GM23338 (cell line): Measurements from ENCODE around the gene ALG5. TPM values are rescaled to one million over a fixed set of nuclear protein-coding genes. Genes with fewer than 3 reads are reported as not detected.

Source experiments
- ATAC-seq: fragments of 200-7000 bp; cut with Tn5 transposase; 3 replicates; pipeline ENCODE4 v1.9.1; 2020
- DNase-seq: peaks from one replicate; pipeline ENCODE4 v3.0.0-alpha.2; 2015; ENCODE audit warnings: low spot score
- H2AFZ ChIP-seq: fragments of 200-600 bp; sonication (generic); 2 replicates; pipeline ENCODE4 v1.8.0; 2016; ENCODE audit warnings: antibody characterized with exemption, mild to moderate bottlenecking, moderate library complexity
- H3F3A ChIP-seq: fragments of 200-600 bp; sonication (generic); replicated peaks from 2 replicates; pipeline ENCODE4 v1.8.0; 2017; ENCODE audit warnings: antibody characterized with exemption, mixed run types, low read depth
- H3K27ac ChIP-seq: fragments of 200-600 bp; sonication (generic); 2 replicates; pipeline ENCODE4 v1.6.1; 2016; ENCODE audit warnings: low read depth
- H3K27me3 ChIP-seq: fragments of 200-600 bp; sonication (generic); 2 replicates; pipeline ENCODE4 v1.8.0; 2016; ENCODE audit warnings: mild to moderate bottlenecking, mixed run types, moderate library complexity; ENCODE audit not compliant: insufficient read depth
- H3K36me3 ChIP-seq: fragments of 200-600 bp; sonication (generic); 2 replicates; pipeline ENCODE4 v1.8.0; 2016; ENCODE audit warnings: mild to moderate bottlenecking; ENCODE audit not compliant: insufficient read depth
- H3K4me1 ChIP-seq: fragments of 200-600 bp; sonication (generic); 2 replicates; pipeline ENCODE4 v1.8.0; 2016; ENCODE audit warnings: mild to moderate bottlenecking, moderate library complexity; ENCODE audit not compliant: insufficient read depth
- H3K4me2 ChIP-seq: fragments of 200-600 bp; sonication (generic); 2 replicates; pipeline ENCODE4 v1.7.1; 2017; ENCODE audit warnings: mixed run types
- H3K4me3 ChIP-seq: fragments of 200-600 bp; sonication (generic); 2 replicates; pipeline ENCODE4 v1.6.1; 2016; ENCODE audit warnings: mixed run types
- H3K79me2 ChIP-seq: fragments of 200-600 bp; sonication (generic); replicated peaks from 2 replicates; pipeline ENCODE4 v1.8.0; 2017; ENCODE audit warnings: mild to moderate bottlenecking; ENCODE audit not compliant: insufficient read depth
- H3K9me2 ChIP-seq: fragments of 200-600 bp; sonication (generic); 2 replicates; pipeline ENCODE4 v1.8.0; 2017; ENCODE audit not compliant: insufficient read depth
- H4K20me1 ChIP-seq: fragments of 200-600 bp; sonication (generic); replicated peaks from 2 replicates; pipeline ENCODE4 v1.8.0; 2017; ENCODE audit warnings: mild to moderate bottlenecking; ENCODE audit not compliant: insufficient read depth
- H3K27ac Mint-ChIP-seq: 2 replicates; pipeline ENCODE4 v1.8.0; 2020; ENCODE audit warnings: inconsistent platforms, mild to moderate bottlenecking, moderate library complexity, mixed read lengths
- H3K27me3 Mint-ChIP-seq: 3 replicates; pipeline ENCODE4 v1.8.0; 2022; ENCODE audit warnings: low read depth, mild to moderate bottlenecking, moderate library complexity, mixed read lengths, inconsistent platforms; ENCODE audit not compliant: insufficient read depth, poor library complexity
- H3K36me3 Mint-ChIP-seq: 3 replicates; pipeline ENCODE4 v1.8.0; 2021; ENCODE audit warnings: low read depth, mild to moderate bottlenecking, inconsistent platforms, moderate library complexity, mixed read lengths
- H3K4me1 Mint-ChIP-seq: 3 replicates; pipeline ENCODE4 v1.8.0; 2020; ENCODE audit warnings: mild to moderate bottlenecking, inconsistent platforms, mixed read lengths
- H3K4me3 Mint-ChIP-seq: 3 replicates; pipeline ENCODE4 v1.8.0; 2021; ENCODE audit warnings: moderate library complexity, mild to moderate bottlenecking, inconsistent platforms, mixed read lengths
- H3K9me3 Mint-ChIP-seq: 3 replicates; pipeline ENCODE4 v1.8.0; 2020; ENCODE audit warnings: moderate library complexity, mild to moderate bottlenecking, inconsistent platforms, mixed read lengths
- CREB1 ChIP-seq: fragments of 250-450 bp; sonication (Bioruptor Pico); IDR thresholded peaks from 2 replicates; pipeline ENCODE4 v1.5.0; 2020; ENCODE audit warnings: low read depth, mild to moderate bottlenecking, moderate library complexity
- ETS1 ChIP-seq: IDR thresholded peaks from 2 replicates; pipeline ENCODE4 v1.6.1; 2016; ENCODE audit warnings: antibody characterized with exemption
- EZH2 ChIP-seq: fragments of 200-600 bp; sonication (generic); IDR thresholded peaks from one replicate; pipeline ENCODE4 v1.8.0; 2017; ENCODE audit warnings: antibody characterized with exemption, mild to moderate bottlenecking, low read depth; ENCODE audit not compliant: unreplicated experiment
- EZH2phosphoT487 ChIP-seq: fragments of 200-600 bp; sonication (generic); IDR thresholded peaks from one replicate; pipeline ENCODE4 v1.8.1; 2018; ENCODE audit warnings: antibody characterized with exemption; ENCODE audit not compliant: unreplicated experiment
- JUNB ChIP-seq: IDR thresholded peaks from one replicate; pipeline ENCODE4 v1.6.1; 2016; ENCODE audit warnings: antibody characterized with exemption; ENCODE audit not compliant: unreplicated experiment
- NANOG ChIP-seq: IDR thresholded peaks from 2 replicates; pipeline ENCODE4 v1.6.1; 2016; ENCODE audit warnings: antibody characterized with exemption, borderline replicate concordance
- POLR2AphosphoS5 ChIP-seq: IDR thresholded peaks from 2 replicates; pipeline ENCODE4 v1.6.1; 2016; ENCODE audit warnings: antibody characterized with exemption, low read depth
- ZNF114 ChIP-seq: fragments of 250-450 bp; sonication (Bioruptor Pico); IDR thresholded peaks from 2 replicates; pipeline ENCODE4 v1.5.0; 2020; ENCODE audit warnings: mild to moderate bottlenecking, moderate library complexity
- ZNF331 ChIP-seq: fragments of 250-450 bp; sonication (Bioruptor Pico); IDR thresholded peaks from 2 replicates; pipeline ENCODE4 v1.5.0; 2020; ENCODE audit warnings: low read depth, mild to moderate bottlenecking, moderate library complexity
- polyA plus RNA-seq: library from polyadenylated mRNA; unstranded; fragments of >200 nt; fragmentation: Nextera tagmentation; extraction: Ambion mirVana; gene quantifications from 2 replicates; pipeline ENCODE4 v1.2.1, GENCODE V29; 2016
- total RNA-seq: library from RNA; depleted of rRNA; stranded (reverse); fragments of >200 nt; shearing (Covaris generic); gene quantifications from 2 replicates; pipeline ENCODE4 v1.2.3, GENCODE V29; 2014
- TF ChIP-seq, protein P1 (sequence below): IDR thresholded peaks from one replicate; pipeline ENCODE4 v1.6.1; 2018; ENCODE audit warnings: antibody characterized with exemption; ENCODE audit not compliant: unreplicated experiment
- TF ChIP-seq, protein P2 (sequence below), 2 experiments: fragments of 200-600 bp in 1 of 2; sonication (generic) in 1 of 2; conservative IDR thresholded peaks; 2 replicates each; pipeline versions ENCODE4 v1.5.1 to v1.6.1; 2016 to 2017; ENCODE audit warnings: antibody characterized with exemption in 2 of 2, low read depth in 2 of 2, mild to moderate bottlenecking in 2 of 2, moderate library complexity in 1 of 2
- TF ChIP-seq, protein P3 (sequence below): fragments of 250-450 bp; sonication (Bioruptor Pico); IDR thresholded peaks from 2 replicates; pipeline ENCODE4 v1.5.0; 2020; ENCODE audit warnings: mild to moderate bottlenecking, moderate library complexity

The ALG5 gene
- total and polyA plus RNA-seq, 2 experiments from 2014 or later = 15.6 to 34.0 TPM

- TF ChIP-seq ETS1 = no peak
- TF ChIP-seq ZNF114 = no peak
- TF ChIP-seq, protein P1, sequence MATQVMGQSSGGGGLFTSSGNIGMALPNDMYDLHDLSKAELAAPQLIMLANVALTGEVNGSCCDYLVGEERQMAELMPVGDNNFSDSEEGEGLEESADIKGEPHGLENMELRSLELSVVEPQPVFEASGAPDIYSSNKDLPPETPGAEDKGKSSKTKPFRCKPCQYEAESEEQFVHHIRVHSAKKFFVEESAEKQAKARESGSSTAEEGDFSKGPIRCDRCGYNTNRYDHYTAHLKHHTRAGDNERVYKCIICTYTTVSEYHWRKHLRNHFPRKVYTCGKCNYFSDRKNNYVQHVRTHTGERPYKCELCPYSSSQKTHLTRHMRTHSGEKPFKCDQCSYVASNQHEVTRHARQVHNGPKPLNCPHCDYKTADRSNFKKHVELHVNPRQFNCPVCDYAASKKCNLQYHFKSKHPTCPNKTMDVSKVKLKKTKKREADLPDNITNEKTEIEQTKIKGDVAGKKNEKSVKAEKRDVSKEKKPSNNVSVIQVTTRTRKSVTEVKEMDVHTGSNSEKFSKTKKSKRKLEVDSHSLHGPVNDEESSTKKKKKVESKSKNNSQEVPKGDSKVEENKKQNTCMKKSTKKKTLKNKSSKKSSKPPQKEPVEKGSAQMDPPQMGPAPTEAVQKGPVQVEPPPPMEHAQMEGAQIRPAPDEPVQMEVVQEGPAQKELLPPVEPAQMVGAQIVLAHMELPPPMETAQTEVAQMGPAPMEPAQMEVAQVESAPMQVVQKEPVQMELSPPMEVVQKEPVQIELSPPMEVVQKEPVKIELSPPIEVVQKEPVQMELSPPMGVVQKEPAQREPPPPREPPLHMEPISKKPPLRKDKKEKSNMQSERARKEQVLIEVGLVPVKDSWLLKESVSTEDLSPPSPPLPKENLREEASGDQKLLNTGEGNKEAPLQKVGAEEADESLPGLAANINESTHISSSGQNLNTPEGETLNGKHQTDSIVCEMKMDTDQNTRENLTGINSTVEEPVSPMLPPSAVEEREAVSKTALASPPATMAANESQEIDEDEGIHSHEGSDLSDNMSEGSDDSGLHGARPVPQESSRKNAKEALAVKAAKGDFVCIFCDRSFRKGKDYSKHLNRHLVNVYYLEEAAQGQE = no peak
- no peak for TF ChIP-seq ZNF331 (CRISPR knock-in tag)
- no peak for TF ChIP-seq EZH2
- TF ChIP-seq NANOG = no peak
These were observed 44.6 kb downstream of the ALG5 start (continued) for GRCh38 chr13:36954542-36954941.

- Histone ChIP-seq H3K4me3 (no peak overlapping the region), H3K27ac (no peak overlapping the region), H3K4me2 (no peak overlapping the region), H4K20me1 (peaks cover 6% of the 10 kb centered on the region; the same call in 1 of the 2 replicates), H3K27me3 (no peaks in the 10 kb centered on the region), H3K36me3 (no peaks in the 10 kb centered on the region), H3K79me2 (no peaks in the 10 kb centered on the region), H3F3A (no peaks in the 10 kb centered on the region), H2AFZ (no peak overlapping the region), H3K4me1 (no peaks in the 10 kb centered on the region), H3K9me2 (no peaks in the 10 kb centered on the region)
- Mint-ChIP-seq H3K4me1 (peaks cover 6% of the 10 kb centered on the region; the same call in 2 of the 3 replicates), H3K9me3 (no peaks in the 10 kb centered on the region), H3K36me3 (peaks cover 5% of the 10 kb centered on the region; the same call in 2 of the 3 replicates), H3K27me3 (no peaks in the 10 kb centered on the region), H3K27ac (no peak overlapping the region), H3K4me3 (no peak overlapping the region)
- ATAC-seq (no peak), DNase-seq (no peak)
- TF ChIP-seq EZH2 = no peak
- no peak for TF ChIP-seq ZNF114
- no peak for TF ChIP-seq EZH2phosphoT487
- TF ChIP-seq POLR2AphosphoS5 = no peak
- no peak for TF ChIP-seq CREB1 (CRISPR knock-in tag)
- TF ChIP-seq JUNB = no peak
- TF ChIP-seq, protein P2, sequence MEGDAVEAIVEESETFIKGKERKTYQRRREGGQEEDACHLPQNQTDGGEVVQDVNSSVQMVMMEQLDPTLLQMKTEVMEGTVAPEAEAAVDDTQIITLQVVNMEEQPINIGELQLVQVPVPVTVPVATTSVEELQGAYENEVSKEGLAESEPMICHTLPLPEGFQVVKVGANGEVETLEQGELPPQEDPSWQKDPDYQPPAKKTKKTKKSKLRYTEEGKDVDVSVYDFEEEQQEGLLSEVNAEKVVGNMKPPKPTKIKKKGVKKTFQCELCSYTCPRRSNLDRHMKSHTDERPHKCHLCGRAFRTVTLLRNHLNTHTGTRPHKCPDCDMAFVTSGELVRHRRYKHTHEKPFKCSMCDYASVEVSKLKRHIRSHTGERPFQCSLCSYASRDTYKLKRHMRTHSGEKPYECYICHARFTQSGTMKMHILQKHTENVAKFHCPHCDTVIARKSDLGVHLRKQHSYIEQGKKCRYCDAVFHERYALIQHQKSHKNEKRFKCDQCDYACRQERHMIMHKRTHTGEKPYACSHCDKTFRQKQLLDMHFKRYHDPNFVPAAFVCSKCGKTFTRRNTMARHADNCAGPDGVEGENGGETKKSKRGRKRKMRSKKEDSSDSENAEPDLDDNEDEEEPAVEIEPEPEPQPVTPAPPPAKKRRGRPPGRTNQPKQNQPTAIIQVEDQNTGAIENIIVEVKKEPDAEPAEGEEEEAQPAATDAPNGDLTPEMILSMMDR (conservative IDR thresholded peaks at IDR 0.05; ENCODE audit: low read depth in 2 of 2) = no peak
- no peak for TF ChIP-seq ZNF331 (CRISPR knock-in tag)
- TF ChIP-seq, protein P3, sequence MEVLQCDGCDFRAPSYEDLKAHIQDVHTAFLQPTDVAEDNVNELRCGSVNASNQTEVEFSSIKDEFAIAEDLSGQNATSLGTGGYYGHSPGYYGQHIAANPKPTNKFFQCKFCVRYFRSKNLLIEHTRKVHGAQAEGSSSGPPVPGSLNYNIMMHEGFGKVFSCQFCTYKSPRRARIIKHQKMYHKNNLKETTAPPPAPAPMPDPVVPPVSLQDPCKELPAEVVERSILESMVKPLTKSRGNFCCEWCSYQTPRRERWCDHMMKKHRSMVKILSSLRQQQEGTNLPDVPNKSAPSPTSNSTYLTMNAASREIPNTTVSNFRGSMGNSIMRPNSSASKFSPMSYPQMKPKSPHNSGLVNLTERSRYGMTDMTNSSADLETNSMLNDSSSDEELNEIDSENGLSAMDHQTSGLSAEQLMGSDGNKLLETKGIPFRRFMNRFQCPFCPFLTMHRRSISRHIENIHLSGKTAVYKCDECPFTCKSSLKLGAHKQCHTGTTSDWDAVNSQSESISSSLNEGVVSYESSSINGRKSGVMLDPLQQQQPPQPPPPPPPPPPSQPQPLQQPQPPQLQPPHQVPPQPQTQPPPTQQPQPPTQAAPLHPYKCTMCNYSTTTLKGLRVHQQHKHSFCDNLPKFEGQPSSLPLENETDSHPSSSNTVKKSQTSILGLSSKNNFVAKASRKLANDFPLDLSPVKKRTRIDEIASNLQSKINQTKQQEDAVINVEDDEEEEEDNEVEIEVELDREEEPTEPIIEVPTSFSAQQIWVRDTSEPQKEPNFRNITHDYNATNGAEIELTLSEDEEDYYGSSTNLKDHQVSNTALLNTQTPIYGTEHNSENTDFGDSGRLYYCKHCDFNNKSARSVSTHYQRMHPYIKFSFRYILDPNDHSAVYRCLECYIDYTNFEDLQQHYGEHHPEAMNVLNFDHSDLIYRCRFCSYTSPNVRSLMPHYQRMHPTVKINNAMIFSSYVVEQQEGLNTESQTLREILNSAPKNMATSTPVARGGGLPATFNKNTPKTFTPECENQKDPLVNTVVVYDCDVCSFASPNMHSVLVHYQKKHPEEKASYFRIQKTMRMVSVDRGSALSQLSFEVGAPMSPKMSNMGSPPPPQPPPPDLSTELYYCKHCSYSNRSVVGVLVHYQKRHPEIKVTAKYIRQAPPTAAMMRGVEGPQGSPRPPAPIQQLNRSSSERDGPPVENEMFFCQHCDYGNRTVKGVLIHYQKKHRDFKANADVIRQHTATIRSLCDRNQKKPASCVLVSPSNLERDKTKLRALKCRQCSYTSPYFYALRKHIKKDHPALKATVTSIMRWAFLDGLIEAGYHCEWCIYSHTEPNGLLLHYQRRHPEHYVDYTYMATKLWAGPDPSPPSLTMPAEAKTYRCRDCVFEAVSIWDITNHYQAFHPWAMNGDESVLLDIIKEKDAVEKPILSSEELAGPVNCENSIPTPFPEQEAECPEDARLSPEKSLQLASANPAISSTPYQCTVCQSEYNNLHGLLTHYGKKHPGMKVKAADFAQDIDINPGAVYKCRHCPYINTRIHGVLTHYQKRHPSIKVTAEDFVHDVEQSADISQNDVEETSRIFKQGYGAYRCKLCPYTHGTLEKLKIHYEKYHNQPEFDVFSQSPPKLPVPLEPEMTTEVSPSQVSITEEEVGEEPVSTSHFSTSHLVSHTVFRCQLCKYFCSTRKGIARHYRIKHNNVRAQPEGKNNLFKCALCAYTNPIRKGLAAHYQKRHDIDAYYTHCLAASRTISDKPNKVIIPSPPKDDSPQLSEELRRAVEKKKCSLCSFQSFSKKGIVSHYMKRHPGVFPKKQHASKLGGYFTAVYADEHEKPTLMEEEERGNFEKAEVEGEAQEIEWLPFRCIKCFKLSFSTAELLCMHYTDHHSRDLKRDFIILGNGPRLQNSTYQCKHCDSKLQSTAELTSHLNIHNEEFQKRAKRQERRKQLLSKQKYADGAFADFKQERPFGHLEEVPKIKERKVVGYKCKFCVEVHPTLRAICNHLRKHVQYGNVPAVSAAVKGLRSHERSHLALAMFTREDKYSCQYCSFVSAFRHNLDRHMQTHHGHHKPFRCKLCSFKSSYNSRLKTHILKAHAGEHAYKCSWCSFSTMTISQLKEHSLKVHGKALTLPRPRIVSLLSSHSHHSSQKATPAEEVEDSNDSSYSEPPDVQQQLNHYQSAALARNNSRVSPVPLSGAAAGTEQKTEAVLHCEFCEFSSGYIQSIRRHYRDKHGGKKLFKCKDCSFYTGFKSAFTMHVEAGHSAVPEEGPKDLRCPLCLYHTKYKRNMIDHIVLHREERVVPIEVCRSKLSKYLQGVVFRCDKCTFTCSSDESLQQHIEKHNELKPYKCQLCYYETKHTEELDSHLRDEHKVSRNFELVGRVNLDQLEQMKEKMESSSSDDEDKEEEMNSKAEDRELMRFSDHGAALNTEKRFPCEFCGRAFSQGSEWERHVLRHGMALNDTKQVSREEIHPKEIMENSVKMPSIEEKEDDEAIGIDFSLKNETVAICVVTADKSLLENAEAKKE = no peak
These were observed 48.2 kb downstream of the ALG5 start for GRCh38 chr13:36950920-36951319.
